ENCODE results near the gene PTX3. TPM values are rescaled to one million over a fixed set of nuclear protein-coding genes. Genes with fewer than 3 reads are reported as not detected.

PTX3 gene
- polyA plus RNA-seq, 1 donor from 2014 or later: 0.57 TPM

DNA sequence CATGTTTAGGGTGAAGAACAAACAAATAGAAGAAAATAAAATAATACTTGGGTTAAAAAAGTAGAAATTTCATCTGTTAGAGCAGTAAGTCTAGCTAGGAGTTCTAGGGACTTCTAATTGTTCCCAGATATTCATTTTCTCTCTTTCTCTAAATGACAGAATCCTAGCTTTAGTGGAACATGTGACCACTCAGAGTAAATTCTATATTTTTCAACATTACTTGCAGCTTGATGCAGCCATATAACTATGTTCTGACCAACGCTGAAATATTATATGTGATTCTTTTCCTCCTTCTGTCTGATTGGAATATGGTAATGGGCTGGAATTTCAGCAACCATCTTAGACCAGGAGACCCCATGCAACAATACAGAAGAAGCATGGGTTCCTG lies 8.1 kb downstream of the PTX3 start:
- Histone ChIP-seq H3F3A (ENCODE audit: insufficient read depth, low read length, poor library complexity, severe bottlenecking) (no peaks in the 10 kb centered on the region), H3K4me3 (ENCODE audit: low read length) (no peak overlapping the region), H3K9me2 (ENCODE audit: insufficient read depth, low read length) (no peaks in the 10 kb centered on the region), H3K4me2 (ENCODE audit: low read length) (no peak overlapping the region), H3K79me2 (replicated peaks; ENCODE audit: insufficient read depth, low read length) (no peaks in the 10 kb centered on the region), H3K27ac (ENCODE audit: low read length) (no peak overlapping the region), H3K9me3 (ENCODE audit: low read length) (no peaks in the 10 kb centered on the region), H2AFZ (ENCODE audit: low read depth, low read length) (no peak overlapping the region), H3K27me3 (ENCODE audit: insufficient read depth, low read depth, low read length) (no peaks in the 10 kb centered on the region), H3K36me3 (ENCODE audit: insufficient read depth, low read length) (no peaks in the 10 kb centered on the region), H4K20me1 (ENCODE audit: insufficient read depth) (no peaks in the 10 kb centered on the region), H3K9ac (ENCODE audit: low read length) (no peak overlapping the region)
- no peak for TF ChIP-seq RAD21 (conservative IDR thresholded peaks at IDR 0.05)
- TF ChIP-seq SMC3 (conservative IDR thresholded peaks at IDR 0.05; ENCODE audit: poor library complexity): no peak
- TF ChIP-seq TAF1 (IDR thresholded peaks at IDR 0.05; ENCODE audit: low read depth): no peak
- TF ChIP-seq, protein P1, sequence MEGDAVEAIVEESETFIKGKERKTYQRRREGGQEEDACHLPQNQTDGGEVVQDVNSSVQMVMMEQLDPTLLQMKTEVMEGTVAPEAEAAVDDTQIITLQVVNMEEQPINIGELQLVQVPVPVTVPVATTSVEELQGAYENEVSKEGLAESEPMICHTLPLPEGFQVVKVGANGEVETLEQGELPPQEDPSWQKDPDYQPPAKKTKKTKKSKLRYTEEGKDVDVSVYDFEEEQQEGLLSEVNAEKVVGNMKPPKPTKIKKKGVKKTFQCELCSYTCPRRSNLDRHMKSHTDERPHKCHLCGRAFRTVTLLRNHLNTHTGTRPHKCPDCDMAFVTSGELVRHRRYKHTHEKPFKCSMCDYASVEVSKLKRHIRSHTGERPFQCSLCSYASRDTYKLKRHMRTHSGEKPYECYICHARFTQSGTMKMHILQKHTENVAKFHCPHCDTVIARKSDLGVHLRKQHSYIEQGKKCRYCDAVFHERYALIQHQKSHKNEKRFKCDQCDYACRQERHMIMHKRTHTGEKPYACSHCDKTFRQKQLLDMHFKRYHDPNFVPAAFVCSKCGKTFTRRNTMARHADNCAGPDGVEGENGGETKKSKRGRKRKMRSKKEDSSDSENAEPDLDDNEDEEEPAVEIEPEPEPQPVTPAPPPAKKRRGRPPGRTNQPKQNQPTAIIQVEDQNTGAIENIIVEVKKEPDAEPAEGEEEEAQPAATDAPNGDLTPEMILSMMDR (IDR thresholded peaks at IDR 0.05; ENCODE audit: poor library complexity, severe bottlenecking): no peak
- no peak for TF ChIP-seq REST (IDR thresholded peaks at IDR 0.05; ENCODE audit: borderline replicate concordance)
- TF ChIP-seq MXI1 (conservative IDR thresholded peaks at IDR 0.05; ENCODE audit: poor library complexity, severe bottlenecking): no peak
- no peak for TF ChIP-seq EP300 (conservative IDR thresholded peaks at IDR 0.05; ENCODE audit: poor library complexity, severe bottlenecking)
- TF ChIP-seq EZH2 (IDR thresholded peaks at IDR 0.05; ENCODE audit: borderline replicate concordance, insufficient read depth, low read length, poor library complexity, severe bottlenecking): no peak

DNA sequence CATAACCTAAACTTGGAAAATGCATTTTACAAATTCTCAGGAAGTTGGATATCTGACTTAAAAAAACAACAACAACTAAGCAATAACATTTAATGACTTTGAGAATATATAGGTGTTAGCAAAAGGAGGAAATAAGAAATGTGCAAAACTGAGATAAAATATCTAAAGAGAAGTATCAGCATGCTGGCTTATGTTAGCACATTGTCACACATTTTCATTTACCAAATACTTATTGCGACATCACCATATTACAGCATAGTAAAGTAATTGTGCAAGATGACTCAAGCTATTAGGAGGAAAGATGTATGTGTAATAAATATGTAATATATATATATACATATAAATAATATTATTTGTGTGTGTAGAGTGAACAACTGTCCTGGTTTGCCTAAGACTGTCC lies 9.2 kb downstream of the PTX3 start:
- TF ChIP-seq, protein P1 (IDR thresholded peaks at IDR 0.05; ENCODE audit: poor library complexity, severe bottlenecking): no peak
- TF ChIP-seq TAF1 (IDR thresholded peaks at IDR 0.05; ENCODE audit: low read depth) (no peak), RAD21 (conservative IDR thresholded peaks at IDR 0.05) (no peak), MXI1 (conservative IDR thresholded peaks at IDR 0.05; ENCODE audit: poor library complexity, severe bottlenecking) (no peak), EZH2 (IDR thresholded peaks at IDR 0.05; ENCODE audit: borderline replicate concordance, insufficient read depth, low read length, poor library complexity, severe bottlenecking) (no peak), POLR2AphosphoS5 (IDR thresholded peaks at IDR 0.05) (no peak), SMC3 (conservative IDR thresholded peaks at IDR 0.05; ENCODE audit: poor library complexity) (no peak), EP300 (conservative IDR thresholded peaks at IDR 0.05; ENCODE audit: poor library complexity, severe bottlenecking) (no peak)
- H3K27me3 ChIP-seq (ENCODE audit: insufficient read depth, low read depth, low read length): no peaks in the 10 kb centered on the region
- H3K36me3 ChIP-seq (ENCODE audit: insufficient read depth, low read length): no peaks in the 10 kb centered on the region
- no peaks in the 10 kb centered on the region for H3K9me2 ChIP-seq (ENCODE audit: insufficient read depth, low read length)
- no peaks in the 10 kb centered on the region for H4K20me1 ChIP-seq (ENCODE audit: insufficient read depth)
- no peaks in the 10 kb centered on the region for H3K79me2 ChIP-seq (replicated peaks; ENCODE audit: insufficient read depth, low read length)
- H3K4me2 ChIP-seq (ENCODE audit: low read length): no peak overlapping the region
- no peak overlapping the region for H3K9ac ChIP-seq (ENCODE audit: low read length)
- no peaks in the 10 kb centered on the region for H3K9me3 ChIP-seq (ENCODE audit: low read length)
- no peak overlapping the region for H3K27ac ChIP-seq (ENCODE audit: low read length)
- H3F3A ChIP-seq (ENCODE audit: insufficient read depth, low read length, poor library complexity, severe bottlenecking): no peaks in the 10 kb centered on the region
- H3K4me3 ChIP-seq (ENCODE audit: low read length): no peak overlapping the region
- H2AFZ ChIP-seq (ENCODE audit: low read depth, low read length): no peak overlapping the region

All from neural cell (in vitro differentiated cells).